ENCODE results near the gene MTA3. TPM values are rescaled to one million over a fixed set of nuclear protein-coding genes. Genes with fewer than 3 reads are reported as not detected.

The MTA3 gene
- total and polyA plus RNA-seq, 2 donors (not counting 1 experiment from before 2014, with no cell fraction given): 31.0 to 47.7 TPM

- no peak for TF ChIP-seq CTCF (conservative IDR thresholded peaks at IDR 0.05 in 1 of 2, IDR thresholded peaks at IDR 0.05 in 1 of 2; ENCODE audit: low read depth in 1 of 2, low read length in 2 of 2)
- TF ChIP-seq EZH2 (IDR thresholded peaks at IDR 0.05; ENCODE audit: low read length, missing control alignments): no peak
- Histone ChIP-seq H3K4me3 (replicated peaks in 1 of 4; ENCODE audit: control extremely low read depth in 1 of 4, insufficient read depth in 1 of 4, low read depth in 3 of 4, low read length in 4 of 4) (no peak overlapping the region), H3K79me2 (ENCODE audit: control insufficient read depth, insufficient read depth, low read length) (no peaks in the 10 kb centered on the region), H3K27me3 (ENCODE audit: control insufficient read depth, insufficient read depth, low read length) (no peaks in the 10 kb centered on the region), H2AFZ (ENCODE audit: low read length) (no peak overlapping the region), H3K36me3 (ENCODE audit: control insufficient read depth, insufficient read depth, low read length) (no peaks in the 10 kb centered on the region), H3K27ac (ENCODE audit: insufficient read depth, low read length) (no peak overlapping the region), H3K9me3 (ENCODE audit: control insufficient read depth, insufficient read depth, low read depth, low read length) (no peaks in the 10 kb centered on the region), H3K9ac (ENCODE audit: insufficient read depth, low read length) (no peak overlapping the region), H4K20me1 (ENCODE audit: control insufficient read depth, extremely low read depth, insufficient read depth, low read length) (no peaks in the 10 kb centered on the region), H3K4me2 (ENCODE audit: extremely low read depth, insufficient read depth, low read length) (no peak overlapping the region), H3K4me1 (ENCODE audit: control insufficient read depth, extremely low read depth, insufficient read depth, low read length) (no peaks in the 10 kb centered on the region)
- DNase-seq (ENCODE audit: low read depth in 2 of 2): no peak
Observed at GRCh38 chr2:42765686-42766085, 197.3 kb downstream of the MTA3 start.

- no peak overlapping the region for H2AFZ ChIP-seq (ENCODE audit: low read length)
- no peak for DNase-seq (ENCODE audit: low read depth in 2 of 2)
- TF ChIP-seq CTCF (conservative IDR thresholded peaks at IDR 0.05 in 1 of 2, IDR thresholded peaks at IDR 0.05 in 1 of 2; ENCODE audit: low read depth in 1 of 2, low read length in 2 of 2) (no peak), EZH2 (IDR thresholded peaks at IDR 0.05; ENCODE audit: low read length, missing control alignments) (no peak)
Observed at GRCh38 chr2:42767080-42767898, 198.9 kb downstream of the MTA3 start.

GRCh38 chr2:42767899-42768705, 199.7 kb downstream of the MTA3 start:
- Histone ChIP-seq H2AFZ (ENCODE audit: low read length) (no peak overlapping the region), H3K4me1 (ENCODE audit: control insufficient read depth, extremely low read depth, insufficient read depth, low read length) (no peaks in the 10 kb centered on the region), H3K27ac (ENCODE audit: insufficient read depth, low read length) (no peak overlapping the region), H3K9ac (ENCODE audit: insufficient read depth, low read length) (no peak overlapping the region), H4K20me1 (ENCODE audit: control insufficient read depth, extremely low read depth, insufficient read depth, low read length) (no peaks in the 10 kb centered on the region), H3K79me2 (ENCODE audit: control insufficient read depth, insufficient read depth, low read length) (no peaks in the 10 kb centered on the region), H3K27me3 (ENCODE audit: control insufficient read depth, insufficient read depth, low read length) (no peaks in the 10 kb centered on the region), H3K36me3 (ENCODE audit: control insufficient read depth, insufficient read depth, low read length) (no peaks in the 10 kb centered on the region), H3K4me3 (replicated peaks in 1 of 4; ENCODE audit: control extremely low read depth in 1 of 4, insufficient read depth in 1 of 4, low read depth in 3 of 4, low read length in 4 of 4) (no peak overlapping the region), H3K4me2 (ENCODE audit: extremely low read depth, insufficient read depth, low read length) (no peak overlapping the region), H3K9me3 (ENCODE audit: control insufficient read depth, insufficient read depth, low read depth, low read length) (no peaks in the 10 kb centered on the region)
- TF ChIP-seq CTCF (conservative IDR thresholded peaks at IDR 0.05 in 1 of 2, IDR thresholded peaks at IDR 0.05 in 1 of 2; ENCODE audit: low read depth in 1 of 2, low read length in 2 of 2) (no peak), EZH2 (IDR thresholded peaks at IDR 0.05; ENCODE audit: low read length, missing control alignments) (no peak)
- no peak for DNase-seq (ENCODE audit: low read depth in 2 of 2)

More at GRCh38 chr2:42767080-42767898, 198.9 kb downstream of the MTA3 start:
- Histone ChIP-seq H3K4me3 (replicated peaks in 1 of 4; ENCODE audit: control extremely low read depth in 1 of 4, insufficient read depth in 1 of 4, low read depth in 3 of 4, low read length in 4 of 4) (no peak overlapping the region), H3K9ac (ENCODE audit: insufficient read depth, low read length) (no peak overlapping the region), H3K9me3 (ENCODE audit: control insufficient read depth, insufficient read depth, low read depth, low read length) (no peaks in the 10 kb centered on the region), H3K4me2 (ENCODE audit: extremely low read depth, insufficient read depth, low read length) (no peak overlapping the region), H3K36me3 (ENCODE audit: control insufficient read depth, insufficient read depth, low read length) (no peaks in the 10 kb centered on the region), H4K20me1 (ENCODE audit: control insufficient read depth, extremely low read depth, insufficient read depth, low read length) (no peaks in the 10 kb centered on the region), H3K27me3 (ENCODE audit: control insufficient read depth, insufficient read depth, low read length) (no peaks in the 10 kb centered on the region), H3K79me2 (ENCODE audit: control insufficient read depth, insufficient read depth, low read length) (no peaks in the 10 kb centered on the region), H3K27ac (ENCODE audit: insufficient read depth, low read length) (no peak overlapping the region), H3K4me1 (ENCODE audit: control insufficient read depth, extremely low read depth, insufficient read depth, low read length) (no peaks in the 10 kb centered on the region)

Data from fibroblast of lung (primary cell).